ENCODE results near the gene TP53TG3.
"Not testable (repeated sequence)": the region's sequence is repeated elsewhere in the genome, so short reads cannot be mapped to it uniquely, and the experiment has no call there.

Gene TP53TG3, protein sequence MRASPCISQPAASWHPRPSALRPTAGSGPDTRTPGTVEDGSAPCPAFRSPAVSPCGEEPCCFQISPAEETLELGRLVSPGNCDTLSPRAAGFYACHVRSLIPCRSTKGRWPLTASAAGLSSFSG

DNA sequence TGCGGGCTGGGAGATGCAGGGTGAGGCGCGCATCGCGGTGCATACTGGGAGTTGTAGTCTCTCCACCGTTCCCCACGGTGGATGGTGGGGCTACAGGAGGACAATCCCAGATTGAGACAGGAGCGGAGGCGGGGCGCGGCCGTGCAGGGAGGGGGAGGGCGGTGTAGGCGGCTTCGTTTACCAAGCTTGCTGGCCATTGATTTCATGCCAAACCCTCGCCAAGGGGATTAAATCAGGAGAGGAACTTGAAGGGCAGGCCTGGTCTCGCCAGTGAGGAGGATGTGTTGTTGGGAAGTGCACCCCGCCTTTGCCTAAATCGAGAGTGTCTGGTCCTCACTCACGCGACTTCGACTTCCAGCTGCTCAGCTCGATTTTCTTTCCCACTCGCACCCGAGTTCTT is at the start of gene TP53TG3:
Gene TP53TG3 (minus strand): TSS at position 101 of the 400 bp plus-strand sequence. CDS start 68 bp downstream, at position 33.
- DNase-seq, result not testable (repeated sequence)

DNA sequence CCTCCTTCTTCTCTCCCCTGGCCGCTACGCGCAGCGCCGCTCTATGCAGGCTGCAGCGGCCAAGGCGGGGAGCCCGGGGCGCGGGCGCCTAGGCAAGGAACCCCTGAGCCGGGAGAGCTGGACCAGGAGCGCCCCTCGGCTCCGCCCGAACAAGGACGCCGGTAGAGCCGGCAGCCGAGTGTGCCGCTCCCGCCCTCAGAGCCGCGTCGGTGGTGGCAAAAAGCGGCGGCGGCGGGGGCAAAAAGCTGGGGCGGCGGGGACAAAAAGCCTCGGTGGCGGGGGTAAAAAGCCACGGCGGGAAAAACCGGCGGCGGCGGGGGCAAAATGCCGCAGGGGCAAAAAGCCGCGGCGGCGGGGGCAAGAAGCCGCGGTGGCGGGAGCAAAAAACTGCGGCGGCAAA is 25.1 kb downstream of the TP53TG3 start:
- not testable (repeated sequence) for DNase-seq

DNA sequence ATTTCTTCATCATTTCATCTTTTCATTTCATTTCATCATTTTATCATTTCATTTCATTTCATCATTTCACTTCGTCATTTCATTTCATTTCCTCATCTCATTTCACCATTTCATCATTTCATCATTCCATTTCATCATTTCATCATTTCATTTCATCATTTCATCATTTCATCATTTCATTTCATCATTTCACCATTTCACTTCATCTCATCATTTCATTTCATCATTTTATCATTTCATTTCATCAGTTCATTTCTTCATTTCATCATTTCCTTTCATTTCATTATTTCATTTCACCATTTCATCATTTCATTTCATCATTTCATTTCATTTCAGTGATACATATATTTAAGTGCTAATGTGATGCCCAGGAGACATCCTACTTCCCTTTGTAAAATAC is 28.4 kb downstream of the TP53TG3 start:
- DNase-seq, result not testable (repeated sequence)

DNA sequence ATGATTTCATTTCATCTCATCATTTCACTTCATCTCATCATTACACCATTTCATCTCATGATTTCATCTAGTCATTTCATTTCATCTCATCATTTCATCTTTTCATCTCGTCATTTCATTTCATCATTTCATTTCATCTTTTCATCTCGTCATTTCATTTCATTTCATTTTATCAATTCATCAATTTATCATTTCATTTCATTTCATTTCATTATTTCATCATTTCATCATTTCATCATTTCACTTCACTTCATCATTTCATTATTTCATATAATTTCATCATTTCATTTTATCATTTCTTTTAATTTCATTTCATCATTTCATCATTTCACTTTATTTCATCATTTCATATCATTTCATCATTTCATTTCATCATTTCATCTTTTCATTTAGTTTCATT is 29.2 kb downstream of the TP53TG3 start:
- DNase-seq, result not testable (repeated sequence)

GRCh38 chr16:32646177-32646576 is 29.8 kb downstream of the TP53TG3 start:
- DNase-seq, result not testable (repeated sequence)

DNA sequence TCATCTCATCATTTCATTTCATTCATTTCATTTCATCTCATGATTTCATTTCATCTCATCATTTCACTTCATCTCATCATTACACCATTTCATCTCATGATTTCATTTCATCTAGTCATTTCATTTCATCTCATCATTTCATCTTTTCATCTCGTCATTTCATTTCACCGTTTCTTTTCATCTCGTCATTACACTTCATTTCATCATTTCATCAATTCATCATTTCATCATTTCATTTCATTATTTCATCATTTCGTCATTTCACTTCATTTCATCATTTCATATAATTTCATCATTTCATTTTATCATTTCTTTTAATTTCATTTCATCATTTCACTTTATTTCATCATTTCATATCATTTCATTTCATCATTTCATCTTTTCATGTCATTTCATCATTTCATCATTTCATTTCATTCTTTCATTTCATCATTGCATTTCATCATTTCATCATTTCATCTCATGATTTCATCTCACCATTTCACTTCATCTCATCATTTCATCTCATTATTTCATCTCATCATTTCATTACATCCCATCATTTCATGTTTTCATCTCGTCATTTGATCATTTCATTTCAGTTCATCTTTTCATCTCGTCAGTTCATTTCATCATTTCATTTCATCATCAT is 30.6 kb downstream of the TP53TG3 start:
- DNase-seq, result not testable (repeated sequence)

- DNase-seq, result not testable (repeated sequence)
These were observed 31.2 kb downstream of the TP53TG3 start for GRCh38 chr16:32644715-32645114.

DNA sequence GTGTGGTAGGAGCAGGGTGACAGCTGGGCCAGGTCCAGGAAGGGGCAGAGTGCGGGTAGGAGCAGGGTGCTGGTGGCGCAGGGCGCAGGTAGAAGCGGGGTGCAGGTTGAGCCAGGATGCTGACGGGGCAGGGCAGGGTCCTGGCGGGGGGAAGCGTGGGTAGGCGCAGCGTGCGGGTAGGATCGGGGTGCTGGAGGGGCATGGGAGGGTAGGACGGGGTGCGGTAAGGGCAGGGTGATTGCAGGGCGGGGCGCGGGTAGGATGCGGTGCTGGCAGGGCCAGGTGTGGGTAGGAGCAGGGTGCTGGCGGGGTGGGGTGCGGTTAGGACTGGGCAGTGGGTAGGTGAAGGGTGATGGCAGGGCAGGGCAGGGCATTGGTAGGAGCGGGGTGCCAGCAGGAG is 38.4 kb downstream of the TP53TG3 start:
- not testable (repeated sequence) for DNase-seq

DNA sequence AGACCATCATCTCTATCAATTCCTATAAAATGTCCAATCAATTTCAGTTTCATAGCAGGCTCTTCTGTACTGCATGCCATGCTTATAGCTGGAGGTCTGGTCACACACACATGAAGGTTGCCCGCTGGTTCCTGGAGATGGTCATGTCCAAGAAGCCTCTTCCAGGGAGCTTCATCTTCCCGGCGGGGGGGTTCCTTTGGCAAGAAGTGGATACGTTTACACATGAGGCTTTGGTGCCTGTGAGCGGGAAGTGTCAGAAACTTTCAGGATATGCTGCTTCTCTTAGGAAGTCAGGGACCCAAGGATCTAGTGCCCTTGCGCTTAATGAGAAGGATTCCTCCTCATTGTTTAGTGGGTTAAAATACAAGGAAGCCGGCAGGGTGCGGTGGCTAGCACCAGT is 43.9 kb downstream of the TP53TG3 start:
- DNase-seq, result not testable (repeated sequence)

All from NCI-H345 (cell line).